Endothelial cell of umbilical vein (primary cell): Measurements from ENCODE around the gene SAXO1. TPM values are rescaled to one million over a fixed set of nuclear protein-coding genes. Genes with fewer than 3 reads are reported as not detected.

Experiments
- BruUV-seq: library from RNA; stranded (reverse); fragments of 400-500 nt; replicated peaks from 2 replicates; lab custom pipeline; 2021; lab: Mats Ljungman, UMichigan
- CTCF ChIA-PET: fragments of 300-600, 350-600 bp; sonication (Branson Sonifier 250); formaldehyde crosslinking; loops from one replicate; lab custom pipeline; 2021; ENCODE audit warnings: antibody characterized with exemption, inconsistent platforms; lab: Charles Lee
- POLR2A ChIA-PET: fragments of 300-600, 350-600 bp; sonication (Branson Sonifier 250); formaldehyde crosslinking; loops from one replicate; lab custom pipeline; 2021; ENCODE audit warnings: antibody characterized with exemption, inconsistent platforms; lab: Charles Lee
- DNase-seq: peaks from one replicate; pipeline ENCODE4 v3.0.0-alpha.2; 2011; ENCODE audit warnings: low read depth, low spot score
- FAIRE-seq: peaks from 2 replicates; lab custom pipeline; 2011; peaks lifted over from hg19 to GRCh38; lab: Jason Lieb, UNC
- H2AFZ ChIP-seq: 2 replicates; pipeline ENCODE4 v1.6.0; 2012; ENCODE audit warnings: low read depth, low read length, control low read depth, inconsistent platforms
- H3K27ac ChIP-seq: 2 replicates; pipeline ENCODE4 v1.5.1; 2011; ENCODE audit warnings: low read depth, mild to moderate bottlenecking, control low read depth, low read length, moderate library complexity; ENCODE audit not compliant: insufficient read depth
- H3K27me3 ChIP-seq, 2 experiments: 2 replicates each; pipeline versions ENCODE4 v1.6.0 to v1.6.1; 2011; ENCODE audit warnings: low read length in 2 of 2, mixed read lengths in 1 of 2; ENCODE audit not compliant: control insufficient read depth in 2 of 2, insufficient read depth in 2 of 2
- H3K36me3 ChIP-seq, 2 experiments: 2 replicates in 1 of 2; 3 replicates in 1 of 2; pipeline ENCODE4 v1.5.1; 2011; ENCODE audit warnings: low read length in 2 of 2, mild to moderate bottlenecking in 1 of 2, moderate library complexity in 1 of 2; ENCODE audit not compliant: control insufficient read depth in 2 of 2, insufficient read depth in 2 of 2; ENCODE audit errors: extremely low read depth in 1 of 2
- H3K4me1 ChIP-seq: 3 replicates; pipeline ENCODE4 v1.5.1; 2011; ENCODE audit warnings: mild to moderate bottlenecking, low read length; ENCODE audit not compliant: control insufficient read depth, insufficient read depth; ENCODE audit errors: extremely low read depth
- H3K4me2 ChIP-seq: 2 replicates; pipeline ENCODE4 v1.6.1; 2011; ENCODE audit warnings: low read length, control low read depth, mixed read lengths; ENCODE audit not compliant: insufficient read depth
- H3K4me3 ChIP-seq, 3 experiments: fragments of 200-600 bp in 1 of 3; sonication (generic), shearing (Covaris generic) in 1 of 3; replicated peaks in 1 of 3; 2 replicates each; pipeline ENCODE4 v1.5.1; 2011 to 2016; ENCODE audit warnings: control low read depth in 3 of 3, low read length in 3 of 3, mild to moderate bottlenecking in 2 of 3, inconsistent platforms in 1 of 3, low read depth in 1 of 3, moderate library complexity in 1 of 3; ENCODE audit not compliant: insufficient read depth in 1 of 3
- H3K79me2 ChIP-seq: 2 replicates; pipeline ENCODE4 v1.6.0; 2012; ENCODE audit warnings: low read length, inconsistent platforms; ENCODE audit not compliant: control insufficient read depth, insufficient read depth
- H3K9ac ChIP-seq: replicated peaks from 2 replicates; pipeline ENCODE3; 2011; ENCODE audit warnings: low read length, control low read depth; ENCODE audit not compliant: insufficient read depth; ENCODE audit errors: extremely low read depth
- H3K9me1 ChIP-seq: replicated peaks from 3 replicates; pipeline ENCODE4 v1.6.0; 2011; ENCODE audit warnings: mild to moderate bottlenecking, low read length; ENCODE audit not compliant: control insufficient read depth, insufficient read depth; ENCODE audit errors: extremely low read depth
- H3K9me3 ChIP-seq: replicated peaks from 2 replicates; pipeline ENCODE4 v1.5.1; 2012; ENCODE audit warnings: low read length, inconsistent platforms; ENCODE audit not compliant: control insufficient read depth, insufficient read depth
- H4K20me1 ChIP-seq: replicated peaks from 2 replicates; pipeline ENCODE3; 2011; ENCODE audit warnings: mild to moderate bottlenecking, low read length; ENCODE audit not compliant: control insufficient read depth, insufficient read depth; ENCODE audit errors: extremely low read depth
- EZH2 ChIP-seq: IDR thresholded peaks from 2 replicates; pipeline ENCODE4 v1.6.1; 2012; ENCODE audit warnings: borderline replicate concordance, low read depth, mild to moderate bottlenecking, moderate library complexity, low read length, inconsistent platforms; ENCODE audit not compliant: severe bottlenecking
- MYC ChIP-seq: IDR thresholded peaks from one replicate; pipeline ENCODE4 v1.6.1; 2011; ENCODE audit warnings: mild to moderate bottlenecking, low read depth, low read length
- POLR2A ChIP-seq: IDR thresholded peaks from 2 replicates; pipeline ENCODE4 v1.6.1; 2012; ENCODE audit warnings: low read depth, mild to moderate bottlenecking, control low read depth, low read length
- POLR2AphosphoS5 ChIP-seq: IDR thresholded peaks from 2 replicates; pipeline ENCODE4 v1.6.1; 2012; ENCODE audit warnings: low read depth, mild to moderate bottlenecking, control low read depth, low read length, moderate library complexity; ENCODE audit not compliant: insufficient read depth
- dilution Hi-C: fragments of 300-500 bp; cut with MboI; formaldehyde crosslinking; loops from one replicate; pipeline ENCODE4 v1.15.0; 2019; ENCODE audit warnings: low sequenced_read_pairs; ENCODE audit not compliant: extremely low pct_ligation_motif_present
- intact Hi-C: fragments of 100-400 bp; cut with micrococcal nuclease; formaldehyde crosslinking; loops from one replicate; pipeline ENCODE4 v1.10.0; 2022
- polyA plus RNA-seq, 4 experiments: library from polyadenylated mRNA; depleted of rRNA in 3 of 4; stranded (reverse) in 3 of 4; unstranded in 1 of 4; fragments of >200 nt; gene quantifications; 2 replicates each; pipeline versions ENCODE4 v1.2.1 to v1.2.3, GENCODE V29; 2011 to 2012; ENCODE audit warnings: missing spikeins in 1 of 4
- total RNA-seq: library from RNA; stranded (reverse); gene quantifications from 2 replicates; pipeline ENCODE4 v1.2.3, GENCODE V29; 2021
- TF ChIP-seq, protein P1 (sequence below), 2 donors: IDR thresholded peaks; 1 replicate in 1 of 2; 2 replicates in 1 of 2; pipeline ENCODE4 v1.5.1; 2011; ENCODE audit warnings: low read length in 2 of 2, mild to moderate bottlenecking in 2 of 2, moderate library complexity in 2 of 2, control low read depth in 1 of 2, inconsistent platforms in 1 of 2, low read depth in 1 of 2; ENCODE audit not compliant: insufficient read depth in 1 of 2; ENCODE audit errors: extremely low read depth in 1 of 2
- TF ChIP-seq, protein P2 (sequence below): IDR thresholded peaks from 2 replicates; pipeline ENCODE4 v1.6.1; 2011; ENCODE audit not compliant: insufficient read depth, insufficient read length

Gene SAXO1
- total and polyA plus RNA-seq, 2 donors (not counting 3 experiments of a cell fraction or from before 2014, with no cell fraction given) = not detected

GRCh38 chr9:18911714-18912342, 121.2 kb downstream of the SAXO1 start:
- dilution Hi-C loops = no loop called here
- Histone ChIP-seq H3K9me3 (no peaks in the 10 kb centered on the region), H3K4me1 (no peaks in the 10 kb centered on the region), H3K4me3 (no peak overlapping the region), H3K36me3 (peaks cover 0 to 2% of the 10 kb centered on the region in 2 experiments), H3K4me2 (no peak overlapping the region), H3K9me1 (no peaks in the 10 kb centered on the region), H3K9ac (no peak overlapping the region), H3K27ac (no peak overlapping the region), H3K27me3 (no peaks in the 10 kb centered on the region), H3K79me2 (no peaks in the 10 kb centered on the region), H2AFZ (no peak overlapping the region), H4K20me1 (no peaks in the 10 kb centered on the region)
- CTCF ChIA-PET = interaction anchor here (1.1 kb wide), 1 partner anchor 117 kb away, joined by 3 read pairs; no protein-coding TSS in a partner anchor
- intact Hi-C loops = no loop called here
- POLR2A ChIA-PET = no interaction called here
- DNase-seq = no peak
- no peak for FAIRE-seq
- TF ChIP-seq, protein P1, sequence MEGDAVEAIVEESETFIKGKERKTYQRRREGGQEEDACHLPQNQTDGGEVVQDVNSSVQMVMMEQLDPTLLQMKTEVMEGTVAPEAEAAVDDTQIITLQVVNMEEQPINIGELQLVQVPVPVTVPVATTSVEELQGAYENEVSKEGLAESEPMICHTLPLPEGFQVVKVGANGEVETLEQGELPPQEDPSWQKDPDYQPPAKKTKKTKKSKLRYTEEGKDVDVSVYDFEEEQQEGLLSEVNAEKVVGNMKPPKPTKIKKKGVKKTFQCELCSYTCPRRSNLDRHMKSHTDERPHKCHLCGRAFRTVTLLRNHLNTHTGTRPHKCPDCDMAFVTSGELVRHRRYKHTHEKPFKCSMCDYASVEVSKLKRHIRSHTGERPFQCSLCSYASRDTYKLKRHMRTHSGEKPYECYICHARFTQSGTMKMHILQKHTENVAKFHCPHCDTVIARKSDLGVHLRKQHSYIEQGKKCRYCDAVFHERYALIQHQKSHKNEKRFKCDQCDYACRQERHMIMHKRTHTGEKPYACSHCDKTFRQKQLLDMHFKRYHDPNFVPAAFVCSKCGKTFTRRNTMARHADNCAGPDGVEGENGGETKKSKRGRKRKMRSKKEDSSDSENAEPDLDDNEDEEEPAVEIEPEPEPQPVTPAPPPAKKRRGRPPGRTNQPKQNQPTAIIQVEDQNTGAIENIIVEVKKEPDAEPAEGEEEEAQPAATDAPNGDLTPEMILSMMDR (IDR thresholded peaks at IDR 0.05; ENCODE audit: extremely low read depth in 1 of 2, insufficient read depth in 1 of 2, low read depth in 1 of 2, low read length in 2 of 2) = no peak
- TF ChIP-seq, protein P2, sequence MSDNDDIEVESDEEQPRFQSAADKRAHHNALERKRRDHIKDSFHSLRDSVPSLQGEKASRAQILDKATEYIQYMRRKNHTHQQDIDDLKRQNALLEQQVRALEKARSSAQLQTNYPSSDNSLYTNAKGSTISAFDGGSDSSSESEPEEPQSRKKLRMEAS = no peak
- TF ChIP-seq MYC = no peak
- TF ChIP-seq POLR2A = no peak
- no peak for TF ChIP-seq POLR2AphosphoS5
- no peak for TF ChIP-seq EZH2
- no TSS peak for BruUV-seq
